HepG2 (cell line): ENCODE data around the gene GIPC2. TPM values are rescaled to one million over a fixed set of nuclear protein-coding genes. Genes with fewer than 3 reads are reported as not detected.

ENCODE experiments used
- ERF ChIP-seq: IDR thresholded peaks from 2 replicates; pipeline ENCODE4 v1.6.1; 2018; ENCODE audit warnings: missing biosample characterization, missing genetic modification reagents
- FOXK2 ChIP-seq: fragments of 450-650 bp; IDR thresholded peaks from 2 replicates; pipeline ENCODE4 v1.6.1; 2016
- FOXO1 ChIP-seq: sonication (generic); formaldehyde crosslinking; IDR thresholded peaks from 2 replicates; pipeline ENCODE4 v1.4.0; 2020; ENCODE audit warnings: missing genetic modification reagents
- HMGA1 ChIP-seq: sonication (generic); formaldehyde crosslinking; conservative IDR thresholded peaks from 2 replicates; pipeline ENCODE4 v1.4.0; 2020; ENCODE audit warnings: missing genetic modification reagents
- IRX3 ChIP-seq: sonication (generic); formaldehyde crosslinking; IDR thresholded peaks from 2 replicates; pipeline ENCODE4 v1.8.1; 2023; ENCODE audit warnings: mild to moderate bottlenecking, low read depth, missing genetic modification reagents, borderline replicate concordance
- ISL2 ChIP-seq: sonication (generic); formaldehyde crosslinking; IDR thresholded peaks from 2 replicates; pipeline ENCODE4 v1.5.0; 2020; ENCODE audit warnings: missing genetic modification reagents
- KDM4B ChIP-seq: sonication (generic); formaldehyde crosslinking; IDR thresholded peaks from 2 replicates; pipeline ENCODE4 v1.4.0; 2020; ENCODE audit warnings: missing genetic modification reagents
- MAFK ChIP-seq, 2 experiments: IDR thresholded peaks in 1 of 2; conservative IDR thresholded peaks in 1 of 2; 2 replicates each; pipeline ENCODE4 v1.6.1; 2011; ENCODE audit warnings: improper control_type of control experiment in 2 of 2, low read length in 2 of 2
- MED1 ChIP-seq: sonication (generic); formaldehyde crosslinking; IDR thresholded peaks from 2 replicates; pipeline ENCODE4 v1.4.0; 2020; ENCODE audit warnings: missing genetic modification reagents
- MED8 ChIP-seq: sonication (generic); formaldehyde crosslinking; IDR thresholded peaks from 2 replicates; pipeline ENCODE4 v1.8.1; 2023; ENCODE audit warnings: mild to moderate bottlenecking, missing genetic modification reagents; ENCODE audit not compliant: insufficient replicate concordance
- NFE2 ChIP-seq: sonication (generic); formaldehyde crosslinking; IDR thresholded peaks from 2 replicates; pipeline ENCODE4 v1.4.0; 2020; ENCODE audit warnings: missing genetic modification reagents
- NFKBIZ ChIP-seq: IDR thresholded peaks from 2 replicates; pipeline ENCODE4 v1.6.1; 2018; ENCODE audit warnings: missing genetic modification reagents, missing compliant biosample characterization
- YY1 ChIP-seq: IDR thresholded peaks from 2 replicates; pipeline ENCODE4 v1.6.1; 2011; ENCODE audit warnings: low read length, low read depth, moderate library complexity, mild to moderate bottlenecking; ENCODE audit not compliant: insufficient read depth, insufficient replicate concordance
- ZBTB8A ChIP-seq: sonication (generic); formaldehyde crosslinking; IDR thresholded peaks from 2 replicates; pipeline ENCODE4 v1.4.0; 2020; ENCODE audit warnings: mild to moderate bottlenecking, low read depth, missing genetic modification reagents, borderline replicate concordance
- ZNF264 ChIP-seq: sonication (generic); formaldehyde crosslinking; IDR thresholded peaks from 2 replicates; pipeline ENCODE4 v1.4.0; 2020; ENCODE audit warnings: missing genetic modification reagents
- ZNF296 ChIP-seq: sonication (generic); formaldehyde crosslinking; conservative IDR thresholded peaks from 2 replicates; pipeline ENCODE4 v1.5.0; 2020; ENCODE audit warnings: mild to moderate bottlenecking, missing genetic modification reagents
- ZNF709 ChIP-seq: sonication (generic); formaldehyde crosslinking; IDR thresholded peaks from 2 replicates; pipeline ENCODE4 v1.5.0; 2020; ENCODE audit warnings: mild to moderate bottlenecking, missing genetic modification reagents
- ZNF816 ChIP-seq: sonication (generic); formaldehyde crosslinking; IDR thresholded peaks from 2 replicates; pipeline ENCODE4 v1.8.0; 2022; ENCODE audit warnings: missing genetic modification reagents, mild to moderate bottlenecking, borderline replicate concordance
- polyA plus RNA-seq, 8 experiments: library from polyadenylated mRNA; depleted of rRNA in 3 of 8; stranded (reverse) in 7 of 8; unstranded in 1 of 8; fragments of >200 nt; fragmentation: Illumina TruSeq in 4 of 8; extraction: Trizol in 4 of 8; gene quantifications; 2 replicates each; pipeline versions ENCODE4 v1.2.1 to v1.2.3, GENCODE V29; 2011 to 2016; ENCODE audit warnings: low read depth in 4 of 8, missing spikeins in 1 of 8, mixed read lengths in 1 of 8; ENCODE audit not compliant: insufficient read depth in 1 of 8
- total RNA-seq, 5 experiments: library from RNA; depleted of rRNA; stranded (reverse); fragments of >200 nt; fragmentation: Illumina TruSeq; extraction: Trizol; gene quantifications; 2 replicates each; pipeline ENCODE4 v1.2.3, GENCODE V29; 2016; ENCODE audit warnings: low read depth in 1 of 5
- TF ChIP-seq, protein P1 (sequence below): IDR thresholded peaks from 2 replicates; pipeline ENCODE4 v1.6.1; 2016
- TF ChIP-seq, protein P2 (sequence below): sonication (generic); formaldehyde crosslinking; IDR thresholded peaks from 2 replicates; pipeline ENCODE4 v1.4.0; 2020; ENCODE audit warnings: missing genetic modification reagents
- TF ChIP-seq, protein P3 (sequence below), 2 experiments: fragments of 450-650 bp in 1 of 2; sonication (generic) in 1 of 2; formaldehyde crosslinking; IDR thresholded peaks; 2 replicates each; pipeline versions ENCODE4 v1.5.0 to v1.8.0; 2020 to 2022; ENCODE audit warnings: mild to moderate bottlenecking in 1 of 2, missing genetic modification reagents in 1 of 2
- TF ChIP-seq, protein P4 (sequence below): sonication (generic); formaldehyde crosslinking; IDR thresholded peaks from 2 replicates; pipeline ENCODE4 v1.4.0; 2020; ENCODE audit warnings: missing genetic modification reagents

The GIPC2 gene
- total and polyA plus RNA-seq, 2 of the 13 experiments (the other 11 are each of a cell fraction or from before 2014, with no cell fraction given), result 6.1 to 21.6 TPM

DNA sequence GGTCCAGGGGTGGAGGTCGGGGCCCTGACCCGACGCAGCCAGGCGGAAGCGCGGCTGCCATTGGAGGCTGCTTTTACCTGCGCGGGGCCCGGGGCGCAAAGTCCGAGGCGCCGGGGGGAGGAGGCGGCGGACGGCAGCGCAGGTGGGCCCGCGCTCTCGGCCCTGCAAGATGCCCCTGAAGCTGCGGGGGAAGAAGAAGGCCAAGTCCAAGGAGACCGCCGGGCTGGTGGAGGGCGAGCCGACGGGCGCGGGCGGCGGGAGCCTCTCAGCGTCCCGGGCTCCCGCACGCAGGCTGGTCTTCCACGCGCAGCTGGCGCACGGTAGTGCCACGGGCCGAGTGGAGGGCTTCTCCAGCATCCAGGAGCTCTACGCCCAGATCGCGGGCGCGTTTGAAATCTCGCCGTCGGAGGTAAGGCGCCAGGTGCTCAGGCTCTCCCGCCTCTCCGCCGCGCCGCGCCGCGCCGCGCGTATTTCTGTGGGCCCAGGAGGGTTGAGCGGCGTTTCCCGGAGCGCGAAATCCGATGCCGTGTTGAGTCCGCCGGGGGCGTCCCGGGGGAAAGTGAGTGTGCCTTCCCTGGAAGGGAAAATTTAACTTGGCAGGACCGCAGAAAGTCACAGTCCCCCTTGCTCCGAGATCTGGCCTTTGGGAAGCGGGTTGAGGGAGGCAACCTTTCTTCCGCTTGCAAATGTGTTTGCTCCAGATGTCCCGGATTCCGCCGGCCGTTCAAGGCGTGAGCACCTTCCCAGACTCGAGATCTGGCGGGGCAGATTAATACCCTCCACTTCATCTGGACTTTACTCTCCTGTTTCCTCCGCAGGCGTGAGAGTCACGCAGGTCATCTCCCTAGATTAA is at the start of gene GIPC2 (continued):
- TF ChIP-seq MAFK (conservative IDR thresholded peaks at IDR 0.05 in 1 of 2, IDR thresholded peaks at IDR 0.05 in 1 of 2; ENCODE audit: low read length in 2 of 2) (no peak), IRX3 (CRISPR knock-in tag) (no peak), NFE2 (CRISPR knock-in tag) (no peak), FOXO1 (CRISPR knock-in tag) (0 out of 2 replicates have a peak, but pooled peaks have one; percentile 11), ZNF296 (CRISPR knock-in tag) (no peak), ZBTB8A (CRISPR knock-in tag) (no peak), ZNF709 (CRISPR knock-in tag) (peak; percentile 45; the same call in 1 of the 2 replicates), ERF (CRISPR knock-in tag) (peak; percentile 59; the same call in 1 of the 2 replicates), KDM4B (CRISPR knock-in tag) (no peak), HMGA1 (CRISPR knock-in tag) (no peak), FOXK2 (no peak), MED1 (CRISPR knock-in tag) (peak; percentile 77), MED8 (CRISPR knock-in tag) (no peak), YY1 (peak; percentile 70), NFKBIZ (CRISPR knock-in tag) (no peak), ZNF816 (no peak), ISL2 (no peak), ZNF264 (CRISPR knock-in tag) (no peak)
- TF ChIP-seq, protein P1, sequence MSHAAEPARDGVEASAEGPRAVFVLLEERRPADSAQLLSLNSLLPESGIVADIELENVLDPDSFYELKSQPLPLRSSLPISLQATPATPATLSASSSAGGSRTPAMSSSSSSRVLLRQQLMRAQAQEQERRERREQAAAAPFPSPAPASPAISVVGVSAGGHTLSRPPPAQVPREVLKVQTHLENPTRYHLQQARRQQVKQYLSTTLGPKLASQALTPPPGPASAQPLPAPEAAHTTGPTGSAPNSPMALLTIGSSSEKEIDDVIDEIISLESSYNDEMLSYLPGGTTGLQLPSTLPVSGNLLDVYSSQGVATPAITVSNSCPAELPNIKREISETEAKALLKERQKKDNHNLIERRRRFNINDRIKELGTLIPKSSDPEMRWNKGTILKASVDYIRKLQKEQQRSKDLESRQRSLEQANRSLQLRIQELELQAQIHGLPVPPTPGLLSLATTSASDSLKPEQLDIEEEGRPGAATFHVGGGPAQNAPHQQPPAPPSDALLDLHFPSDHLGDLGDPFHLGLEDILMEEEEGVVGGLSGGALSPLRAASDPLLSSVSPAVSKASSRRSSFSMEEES (CRISPR knock-in tag), result no peak
- TF ChIP-seq, protein P2, sequence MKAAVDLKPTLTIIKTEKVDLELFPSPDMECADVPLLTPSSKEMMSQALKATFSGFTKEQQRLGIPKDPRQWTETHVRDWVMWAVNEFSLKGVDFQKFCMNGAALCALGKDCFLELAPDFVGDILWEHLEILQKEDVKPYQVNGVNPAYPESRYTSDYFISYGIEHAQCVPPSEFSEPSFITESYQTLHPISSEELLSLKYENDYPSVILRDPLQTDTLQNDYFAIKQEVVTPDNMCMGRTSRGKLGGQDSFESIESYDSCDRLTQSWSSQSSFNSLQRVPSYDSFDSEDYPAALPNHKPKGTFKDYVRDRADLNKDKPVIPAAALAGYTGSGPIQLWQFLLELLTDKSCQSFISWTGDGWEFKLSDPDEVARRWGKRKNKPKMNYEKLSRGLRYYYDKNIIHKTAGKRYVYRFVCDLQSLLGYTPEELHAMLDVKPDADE (CRISPR knock-in tag), result no peak
- TF ChIP-seq, protein P3, sequence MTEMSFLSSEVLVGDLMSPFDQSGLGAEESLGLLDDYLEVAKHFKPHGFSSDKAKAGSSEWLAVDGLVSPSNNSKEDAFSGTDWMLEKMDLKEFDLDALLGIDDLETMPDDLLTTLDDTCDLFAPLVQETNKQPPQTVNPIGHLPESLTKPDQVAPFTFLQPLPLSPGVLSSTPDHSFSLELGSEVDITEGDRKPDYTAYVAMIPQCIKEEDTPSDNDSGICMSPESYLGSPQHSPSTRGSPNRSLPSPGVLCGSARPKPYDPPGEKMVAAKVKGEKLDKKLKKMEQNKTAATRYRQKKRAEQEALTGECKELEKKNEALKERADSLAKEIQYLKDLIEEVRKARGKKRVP (CRISPR knock-in tag; IDR thresholded peaks at IDR 0.05), result no peak
- TF ChIP-seq, protein P4, sequence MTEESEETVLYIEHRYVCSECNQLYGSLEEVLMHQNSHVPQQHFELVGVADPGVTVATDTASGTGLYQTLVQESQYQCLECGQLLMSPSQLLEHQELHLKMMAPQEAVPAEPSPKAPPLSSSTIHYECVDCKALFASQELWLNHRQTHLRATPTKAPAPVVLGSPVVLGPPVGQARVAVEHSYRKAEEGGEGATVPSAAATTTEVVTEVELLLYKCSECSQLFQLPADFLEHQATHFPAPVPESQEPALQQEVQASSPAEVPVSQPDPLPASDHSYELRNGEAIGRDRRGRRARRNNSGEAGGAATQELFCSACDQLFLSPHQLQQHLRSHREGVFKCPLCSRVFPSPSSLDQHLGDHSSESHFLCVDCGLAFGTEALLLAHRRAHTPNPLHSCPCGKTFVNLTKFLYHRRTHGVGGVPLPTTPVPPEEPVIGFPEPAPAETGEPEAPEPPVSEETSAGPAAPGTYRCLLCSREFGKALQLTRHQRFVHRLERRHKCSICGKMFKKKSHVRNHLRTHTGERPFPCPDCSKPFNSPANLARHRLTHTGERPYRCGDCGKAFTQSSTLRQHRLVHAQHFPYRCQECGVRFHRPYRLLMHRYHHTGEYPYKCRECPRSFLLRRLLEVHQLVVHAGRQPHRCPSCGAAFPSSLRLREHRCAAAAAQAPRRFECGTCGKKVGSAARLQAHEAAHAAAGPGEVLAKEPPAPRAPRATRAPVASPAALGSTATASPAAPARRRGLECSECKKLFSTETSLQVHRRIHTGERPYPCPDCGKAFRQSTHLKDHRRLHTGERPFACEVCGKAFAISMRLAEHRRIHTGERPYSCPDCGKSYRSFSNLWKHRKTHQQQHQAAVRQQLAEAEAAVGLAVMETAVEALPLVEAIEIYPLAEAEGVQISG (CRISPR knock-in tag), result peak; percentile 40; the same call in 1 of the 2 replicates
